HepG2 (cell line): ENCODE results near the gene NAALAD2. TPM values are rescaled to one million over a fixed set of nuclear protein-coding genes. Genes with fewer than 3 reads are reported as not detected.
A peak's percentile ranks its signal among the peaks of the same experiment; 100 is the strongest.

Experiments
- ATRX ChIP-seq: sonication (generic); formaldehyde crosslinking; IDR thresholded peaks from 2 replicates; pipeline ENCODE4 v1.4.0; 2020; ENCODE audit warnings: missing genetic modification reagents, borderline replicate concordance
- HNRNPLL ChIP-seq: fragments of 200-400 bp; formaldehyde crosslinking; IDR thresholded peaks from 2 replicates; pipeline ENCODE4 v1.6.1; 2017; ENCODE audit warnings: mild to moderate bottlenecking, low read depth, low read length; ENCODE audit not compliant: poor library complexity, severe bottlenecking
- KDM3A ChIP-seq: IDR thresholded peaks from 2 replicates; pipeline ENCODE4 v1.6.1; 2018; ENCODE audit warnings: low read depth, missing compliant biosample characterization
- PCBP2 ChIP-seq: fragments of 200-400 bp; formaldehyde crosslinking; optimal IDR thresholded peaks from 2 replicates; pipeline ENCODE3; 2018; ENCODE audit warnings: low read length, low read depth; ENCODE audit not compliant: poor library complexity, severe bottlenecking
- POLR2A ChIP-seq, 2 experiments: IDR thresholded peaks; 2 replicates each; pipeline ENCODE4 v1.6.1; 2011; ENCODE audit warnings: low read depth in 2 of 2, low read length in 2 of 2, mild to moderate bottlenecking in 1 of 2, moderate library complexity in 1 of 2; ENCODE audit not compliant: insufficient read depth in 1 of 2
- POLR2G ChIP-seq: fragments of 200-400 bp; formaldehyde crosslinking; IDR thresholded peaks from 2 replicates; pipeline ENCODE4 v1.6.1; 2018; ENCODE audit warnings: mild to moderate bottlenecking, low read depth, low read length, moderate library complexity
- PRDM15 ChIP-seq: sonication (generic); formaldehyde crosslinking; IDR thresholded peaks from 2 replicates; pipeline ENCODE4 v1.4.0; 2020; ENCODE audit warnings: missing genetic modification reagents
- SALL1 ChIP-seq: sonication (generic); formaldehyde crosslinking; IDR thresholded peaks from 2 replicates; pipeline ENCODE4 v1.8.0; 2022; ENCODE audit warnings: mild to moderate bottlenecking, missing genetic modification reagents
- TMF1 ChIP-seq: sonication (generic); formaldehyde crosslinking; IDR thresholded peaks from 2 replicates; pipeline ENCODE4 v1.8.1; 2022; ENCODE audit warnings: low read depth, missing genetic modification reagents
- ZKSCAN8 ChIP-seq: IDR thresholded peaks from 2 replicates; pipeline ENCODE4 v1.6.1; 2016; ENCODE audit warnings: borderline replicate concordance, missing genetic modification reagents, missing compliant biosample characterization
- ZNF431 ChIP-seq: sonication (generic); formaldehyde crosslinking; IDR thresholded peaks from 2 replicates; pipeline ENCODE4 v1.9.0; 2022; ENCODE audit warnings: missing genetic modification reagents, low read depth, mild to moderate bottlenecking, borderline replicate concordance
- ZNF512 ChIP-seq: sonication (generic); formaldehyde crosslinking; IDR thresholded peaks from 2 replicates; pipeline ENCODE4 v1.4.0; 2020; ENCODE audit warnings: mild to moderate bottlenecking, missing genetic modification reagents
- ZNF572 ChIP-seq: sonication (generic); formaldehyde crosslinking; IDR thresholded peaks from 2 replicates; pipeline ENCODE4 v1.5.1; 2020; ENCODE audit warnings: mild to moderate bottlenecking, missing genetic modification reagents
- ZNF614 ChIP-seq: IDR thresholded peaks from 2 replicates; pipeline ENCODE4 v1.6.1; 2018; ENCODE audit warnings: missing biosample characterization, missing genetic modification reagents, inconsistent platforms, borderline replicate concordance
- ZNF761 ChIP-seq: sonication (generic); formaldehyde crosslinking; conservative IDR thresholded peaks from 2 replicates; pipeline ENCODE4 v1.4.0; 2020; ENCODE audit warnings: mild to moderate bottlenecking, missing genetic modification reagents
- ZNF891 ChIP-seq: sonication (generic); formaldehyde crosslinking; IDR thresholded peaks from 2 replicates; pipeline ENCODE4 v1.5.0; 2020; ENCODE audit warnings: mild to moderate bottlenecking, missing genetic modification reagents
- polyA plus RNA-seq, 8 experiments: library from polyadenylated mRNA; depleted of rRNA in 3 of 8; stranded (reverse) in 7 of 8; unstranded in 1 of 8; fragments of >200 nt; fragmentation: Illumina TruSeq in 4 of 8; extraction: Trizol in 4 of 8; gene quantifications; 2 replicates each; pipeline versions ENCODE4 v1.2.1 to v1.2.3, GENCODE V29; 2011 to 2016; ENCODE audit warnings: low read depth in 4 of 8, missing spikeins in 1 of 8, mixed read lengths in 1 of 8; ENCODE audit not compliant: insufficient read depth in 1 of 8
- total RNA-seq, 5 experiments: library from RNA; depleted of rRNA; stranded (reverse); fragments of >200 nt; fragmentation: Illumina TruSeq; extraction: Trizol; gene quantifications; 2 replicates each; pipeline ENCODE4 v1.2.3, GENCODE V29; 2016; ENCODE audit warnings: low read depth in 1 of 5
- TF ChIP-seq, protein P1 (sequence below): sonication (generic); formaldehyde crosslinking; conservative IDR thresholded peaks from 2 replicates; pipeline ENCODE4 v1.4.0; 2020; ENCODE audit warnings: missing genetic modification reagents
- TF ChIP-seq, protein P2 (sequence below): sonication (generic); formaldehyde crosslinking; IDR thresholded peaks from 2 replicates; pipeline ENCODE4 v1.4.0; 2020; ENCODE audit warnings: missing genetic modification reagents
- TF ChIP-seq, protein P3 (sequence below): sonication (generic); formaldehyde crosslinking; IDR thresholded peaks from 2 replicates; pipeline ENCODE4 v1.8.0; 2022; ENCODE audit warnings: missing genetic modification reagents, mild to moderate bottlenecking, moderate library complexity, borderline replicate concordance

Gene NAALAD2
- total and polyA plus RNA-seq, 2 of the 13 experiments (the other 11 are each of a cell fraction or from before 2014, with no cell fraction given): 8.0 to 8.9 TPM

- no peak for TF ChIP-seq ZNF431 (CRISPR knock-in tag)
- no peak for TF ChIP-seq ZNF572 (CRISPR knock-in tag)
- no peak for TF ChIP-seq ZKSCAN8 (CRISPR knock-in tag)
- TF ChIP-seq ZNF891 (CRISPR knock-in tag): no peak
- TF ChIP-seq ATRX (CRISPR knock-in tag): no peak
- peak; percentile 24 for TF ChIP-seq HNRNPLL
- TF ChIP-seq ZNF512: no peak
- no peak for TF ChIP-seq PCBP2
- peak; percentile 67 for TF ChIP-seq SALL1 (CRISPR knock-in tag)
- TF ChIP-seq, protein P1, sequence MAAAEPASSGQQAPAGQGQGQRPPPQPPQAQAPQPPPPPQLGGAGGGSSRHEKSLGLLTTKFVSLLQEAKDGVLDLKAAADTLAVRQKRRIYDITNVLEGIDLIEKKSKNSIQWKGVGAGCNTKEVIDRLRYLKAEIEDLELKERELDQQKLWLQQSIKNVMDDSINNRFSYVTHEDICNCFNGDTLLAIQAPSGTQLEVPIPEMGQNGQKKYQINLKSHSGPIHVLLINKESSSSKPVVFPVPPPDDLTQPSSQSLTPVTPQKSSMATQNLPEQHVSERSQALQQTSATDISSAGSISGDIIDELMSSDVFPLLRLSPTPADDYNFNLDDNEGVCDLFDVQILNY (CRISPR knock-in tag): no peak
- TF ChIP-seq ZNF761 (CRISPR knock-in tag): no peak
- peak; percentile 42; the same call in 1 of the 2 replicates for TF ChIP-seq KDM3A (CRISPR knock-in tag)
- TF ChIP-seq TMF1 (CRISPR knock-in tag): no peak
- TF ChIP-seq, protein P2, sequence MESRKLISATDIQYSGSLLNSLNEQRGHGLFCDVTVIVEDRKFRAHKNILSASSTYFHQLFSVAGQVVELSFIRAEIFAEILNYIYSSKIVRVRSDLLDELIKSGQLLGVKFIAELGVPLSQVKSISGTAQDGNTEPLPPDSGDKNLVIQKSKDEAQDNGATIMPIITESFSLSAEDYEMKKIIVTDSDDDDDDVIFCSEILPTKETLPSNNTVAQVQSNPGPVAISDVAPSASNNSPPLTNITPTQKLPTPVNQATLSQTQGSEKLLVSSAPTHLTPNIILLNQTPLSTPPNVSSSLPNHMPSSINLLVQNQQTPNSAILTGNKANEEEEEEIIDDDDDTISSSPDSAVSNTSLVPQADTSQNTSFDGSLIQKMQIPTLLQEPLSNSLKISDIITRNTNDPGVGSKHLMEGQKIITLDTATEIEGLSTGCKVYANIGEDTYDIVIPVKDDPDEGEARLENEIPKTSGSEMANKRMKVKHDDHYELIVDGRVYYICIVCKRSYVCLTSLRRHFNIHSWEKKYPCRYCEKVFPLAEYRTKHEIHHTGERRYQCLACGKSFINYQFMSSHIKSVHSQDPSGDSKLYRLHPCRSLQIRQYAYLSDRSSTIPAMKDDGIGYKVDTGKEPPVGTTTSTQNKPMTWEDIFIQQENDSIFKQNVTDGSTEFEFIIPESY: no peak
- peak in 1 of 2 experiments; percentile 67; a peak in 2 of 4 replicates for TF ChIP-seq POLR2A (IDR thresholded peaks at IDR 0.05; ENCODE audit: insufficient read depth in 1 of 2, low read depth in 2 of 2, low read length in 2 of 2)
- peak; percentile 87 for TF ChIP-seq PRDM15
- no peak for TF ChIP-seq ZNF614 (CRISPR knock-in tag)
- TF ChIP-seq, protein P3, sequence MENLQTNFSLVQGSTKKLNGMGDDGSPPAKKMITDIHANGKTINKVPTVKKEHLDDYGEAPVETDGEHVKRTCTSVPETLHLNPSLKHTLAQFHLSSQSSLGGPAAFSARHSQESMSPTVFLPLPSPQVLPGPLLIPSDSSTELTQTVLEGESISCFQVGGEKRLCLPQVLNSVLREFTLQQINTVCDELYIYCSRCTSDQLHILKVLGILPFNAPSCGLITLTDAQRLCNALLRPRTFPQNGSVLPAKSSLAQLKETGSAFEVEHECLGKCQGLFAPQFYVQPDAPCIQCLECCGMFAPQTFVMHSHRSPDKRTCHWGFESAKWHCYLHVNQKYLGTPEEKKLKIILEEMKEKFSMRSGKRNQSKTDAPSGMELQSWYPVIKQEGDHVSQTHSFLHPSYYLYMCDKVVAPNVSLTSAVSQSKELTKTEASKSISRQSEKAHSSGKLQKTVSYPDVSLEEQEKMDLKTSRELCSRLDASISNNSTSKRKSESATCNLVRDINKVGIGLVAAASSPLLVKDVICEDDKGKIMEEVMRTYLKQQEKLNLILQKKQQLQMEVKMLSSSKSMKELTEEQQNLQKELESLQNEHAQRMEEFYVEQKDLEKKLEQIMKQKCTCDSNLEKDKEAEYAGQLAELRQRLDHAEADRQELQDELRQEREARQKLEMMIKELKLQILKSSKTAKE: no peak
- TF ChIP-seq POLR2G: peak; percentile 47
Measured at GRCh38 chr11:90134478-90135003, at the start of gene NAALAD2 (continued).
